HG03457 (cell line): ENCODE results near the gene ADK.
"Not testable (repeated sequence)": the region's sequence is repeated elsewhere in the genome, so short reads cannot be mapped to it uniquely, and the experiment has no call there.

ENCODE experiments used
- ATAC-seq: cut with Tn5 transposase; IDR thresholded peaks from one replicate; pipeline ENCODE4 v1.9.1; 2021; ENCODE audit warnings: moderate number of reproducible peaks; ENCODE audit not compliant: unreplicated experiment

ADK gene

GRCh38 chr10:74292871-74293427 is 141.9 kb downstream of the ADK start:
- no peak for ATAC-seq

- no peak for ATAC-seq
Observed at GRCh38 chr10:74293686-74294371, 142.8 kb downstream of the ADK start.

DNA sequence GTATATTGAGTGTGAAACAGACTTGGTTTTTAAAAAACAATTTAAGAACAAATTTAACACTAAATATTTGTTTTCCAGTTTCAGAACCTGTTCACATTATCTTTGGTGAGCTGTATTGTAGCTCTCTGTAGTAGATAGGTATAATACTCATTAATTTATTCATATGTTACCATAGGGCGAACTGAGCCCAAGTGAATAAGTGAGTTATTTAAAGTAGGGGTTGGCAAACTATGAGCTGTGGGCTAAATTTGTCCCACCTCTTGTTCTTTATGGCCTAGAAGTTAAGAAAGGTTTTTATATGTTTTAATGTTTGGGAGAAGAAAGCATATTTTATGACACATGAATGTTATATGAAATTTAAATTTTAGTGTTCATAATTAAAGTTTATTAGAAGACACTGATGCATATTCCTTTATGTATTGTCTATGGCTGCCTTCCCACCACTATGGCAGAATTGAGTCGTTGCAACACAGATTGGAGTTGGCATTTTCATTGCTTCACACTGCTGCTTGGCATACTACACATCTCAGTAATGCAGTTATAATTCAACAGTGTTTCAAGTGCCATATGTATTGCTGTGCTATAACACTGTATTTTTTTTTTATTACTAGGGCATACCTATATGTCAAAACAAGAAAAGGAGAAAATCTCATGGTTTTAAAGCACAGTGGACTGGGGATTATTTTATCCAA is 146.5 kb downstream of the ADK start:
- ATAC-seq, result no peak

DNA sequence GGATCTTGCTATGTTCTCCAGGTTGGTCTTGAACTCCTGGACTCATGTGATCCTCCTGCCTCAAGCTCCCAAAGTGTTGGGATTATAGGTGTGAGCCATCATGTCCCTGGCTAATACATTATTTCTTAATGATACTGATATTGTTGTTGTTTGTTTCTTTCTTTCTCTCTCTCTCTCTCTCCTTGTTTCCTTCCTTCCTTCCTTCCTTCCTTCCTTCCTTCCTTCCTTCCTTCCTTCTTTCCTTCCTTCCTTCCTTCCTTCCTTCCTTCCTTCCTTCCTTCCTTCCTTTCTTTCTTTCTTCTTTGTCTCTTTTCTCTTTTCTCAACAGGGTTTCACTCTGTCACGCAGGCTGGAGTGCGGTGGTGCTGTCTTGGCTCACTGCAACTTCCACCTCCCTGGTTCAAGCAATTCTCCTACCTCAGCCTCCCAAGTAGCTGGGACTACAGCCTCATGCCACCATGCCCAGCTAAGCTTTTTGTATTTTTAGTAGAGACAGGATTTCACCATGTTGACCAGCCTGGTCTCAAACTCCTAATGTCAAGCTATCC is 149.1 kb downstream of the ADK start:
- ATAC-seq, result not testable (repeated sequence)

DNA sequence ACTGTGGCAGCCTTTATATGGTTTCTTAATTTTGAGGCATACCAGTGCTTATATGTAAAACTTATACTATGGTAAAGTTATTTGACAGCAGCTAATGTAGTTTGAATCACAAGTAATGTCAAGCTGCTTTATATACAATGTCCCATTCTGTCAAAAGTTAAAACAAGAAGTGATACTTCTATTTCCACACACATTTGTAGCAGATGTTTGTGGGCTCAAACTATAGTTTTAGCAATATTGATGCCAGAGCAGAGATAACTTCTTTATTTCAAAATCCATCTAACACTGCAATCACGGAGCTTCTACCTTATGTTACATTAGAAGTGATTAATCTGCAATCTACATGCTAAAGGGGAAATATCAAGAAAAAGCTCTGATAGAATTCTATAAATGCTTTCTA is 149.6 kb downstream of the ADK start:
- ATAC-seq, result no peak

DNA sequence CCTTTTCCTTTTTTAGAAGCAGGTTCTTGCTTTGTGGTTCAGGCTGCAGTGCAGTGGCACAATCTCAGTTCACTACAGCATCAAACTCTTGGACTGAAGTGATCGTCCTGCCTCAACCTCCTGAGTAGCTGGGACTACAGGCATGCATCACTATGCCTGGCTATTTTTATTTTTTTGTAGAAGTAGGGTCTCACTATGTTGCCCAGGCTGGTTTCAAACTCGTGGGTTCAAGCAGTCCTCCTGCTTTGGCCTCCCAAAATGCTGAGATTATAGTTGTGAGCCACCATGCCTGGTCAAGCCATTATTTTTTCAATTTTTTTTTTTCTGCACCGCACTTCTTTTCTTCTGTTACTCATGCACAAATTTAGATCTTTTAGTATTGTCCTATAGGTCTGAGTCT is 154.7 kb downstream of the ADK start:
- ATAC-seq, result no peak

DNA sequence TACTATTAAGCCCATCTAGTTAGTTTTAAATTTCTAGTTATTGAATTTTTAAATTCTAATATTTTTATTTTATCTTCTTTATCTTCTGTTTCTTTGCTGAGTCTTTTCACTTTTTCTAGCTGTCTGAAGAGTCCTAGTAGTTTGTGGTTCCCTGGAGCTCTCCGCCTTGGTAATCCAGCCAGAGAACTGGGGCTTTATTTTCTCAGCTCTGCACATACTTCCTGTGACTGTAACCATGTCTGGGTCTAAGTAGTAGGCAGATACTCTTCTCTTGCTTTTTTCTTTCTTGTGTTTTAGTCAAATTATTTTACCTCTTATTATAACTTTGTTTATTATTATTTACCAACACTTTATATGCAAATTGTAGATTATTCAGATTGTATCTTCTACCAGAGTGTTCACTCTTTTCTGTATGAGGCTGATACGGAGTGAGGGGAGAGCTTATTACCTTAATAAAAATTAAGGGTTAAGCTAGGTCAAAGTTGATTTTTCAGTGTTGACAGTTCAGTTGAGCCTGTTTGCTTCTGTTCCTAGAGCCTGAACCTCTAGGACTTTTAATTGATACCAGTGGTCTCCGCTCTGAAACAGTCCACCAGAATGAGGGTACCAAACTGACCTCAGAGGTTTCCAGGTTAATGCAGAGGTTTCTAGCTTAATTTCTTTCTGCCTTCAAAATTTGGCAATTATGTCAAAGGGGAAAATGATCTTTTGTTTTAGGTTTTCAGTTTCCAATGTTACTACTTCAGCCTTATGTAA is 155.4 kb downstream of the ADK start:
- ATAC-seq, result no peak

DNA sequence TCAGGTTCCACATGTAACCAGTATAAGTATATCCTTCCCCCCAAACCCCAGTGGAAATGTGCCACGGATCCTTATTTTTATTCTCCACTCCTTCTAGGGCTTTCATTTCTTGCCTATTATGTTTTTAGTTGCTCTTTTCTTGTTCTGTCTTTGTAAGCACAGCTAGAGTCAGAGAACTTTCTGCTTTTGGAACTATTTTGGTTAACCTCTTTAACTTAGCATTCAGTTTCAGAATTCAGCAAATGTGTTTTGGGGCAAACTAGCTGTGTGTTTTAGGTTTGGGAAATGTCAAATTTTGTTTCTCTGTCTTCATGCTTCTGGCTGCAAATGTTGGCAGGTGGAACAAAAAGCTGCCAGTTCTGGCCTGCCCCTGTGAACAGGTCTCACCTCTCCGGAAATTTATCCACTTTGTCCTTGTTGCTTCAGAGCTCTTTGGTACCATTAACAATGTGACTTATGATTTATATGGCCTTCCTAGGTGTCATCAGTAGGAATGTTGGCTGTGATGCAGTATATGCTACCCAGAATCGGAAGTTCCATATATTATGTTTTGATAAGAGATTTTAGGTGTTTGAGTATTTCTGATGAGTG is 156.1 kb downstream of the ADK start:
- no peak for ATAC-seq

DNA sequence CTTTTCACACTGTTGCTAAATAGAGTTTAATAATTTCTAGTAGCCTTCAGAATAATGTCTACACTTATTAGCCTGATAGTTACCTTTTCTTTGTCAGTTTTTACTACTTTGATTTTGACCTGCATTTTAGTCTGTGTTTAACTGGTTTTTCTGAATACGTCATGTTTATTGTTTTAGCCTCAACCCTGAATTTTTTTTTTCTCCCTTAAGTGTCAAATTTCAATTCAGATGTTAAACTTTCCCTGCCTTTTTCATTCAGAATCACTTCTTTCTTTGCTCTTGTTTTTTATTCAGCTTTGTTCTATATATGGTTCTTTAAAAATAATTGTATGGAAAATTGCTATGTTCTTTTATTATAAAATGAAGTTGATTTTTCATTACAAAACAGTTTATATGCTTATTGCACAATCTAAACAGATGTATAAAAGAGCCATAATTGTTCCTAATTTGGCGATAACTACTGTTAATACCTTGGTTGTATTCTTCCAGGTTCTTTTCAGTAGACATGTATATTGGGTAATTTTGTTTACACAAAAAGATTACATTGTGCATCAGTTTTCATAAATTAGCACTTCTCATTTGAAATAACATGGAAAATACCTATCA is 159.7 kb downstream of the ADK start:
- no peak for ATAC-seq

DNA sequence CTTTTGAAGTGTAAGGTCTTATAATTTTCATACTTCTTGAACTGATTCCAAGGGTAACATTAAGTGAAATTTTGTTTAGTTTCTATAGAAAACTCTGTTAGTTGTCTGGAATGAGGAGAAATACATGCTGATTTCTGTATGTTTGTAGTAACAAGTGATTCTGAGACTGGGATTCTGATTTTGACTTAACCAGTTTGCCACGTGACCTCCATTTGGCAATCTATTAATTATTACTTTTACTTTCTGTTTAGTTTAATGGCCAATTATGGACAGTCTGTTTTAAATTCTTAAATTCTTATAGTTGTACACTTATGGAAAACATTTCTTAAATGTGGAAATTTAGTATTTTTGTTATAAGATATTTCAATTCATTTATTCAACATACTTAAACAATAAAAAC is 163.1 kb downstream of the ADK start:
- ATAC-seq, result no peak

DNA sequence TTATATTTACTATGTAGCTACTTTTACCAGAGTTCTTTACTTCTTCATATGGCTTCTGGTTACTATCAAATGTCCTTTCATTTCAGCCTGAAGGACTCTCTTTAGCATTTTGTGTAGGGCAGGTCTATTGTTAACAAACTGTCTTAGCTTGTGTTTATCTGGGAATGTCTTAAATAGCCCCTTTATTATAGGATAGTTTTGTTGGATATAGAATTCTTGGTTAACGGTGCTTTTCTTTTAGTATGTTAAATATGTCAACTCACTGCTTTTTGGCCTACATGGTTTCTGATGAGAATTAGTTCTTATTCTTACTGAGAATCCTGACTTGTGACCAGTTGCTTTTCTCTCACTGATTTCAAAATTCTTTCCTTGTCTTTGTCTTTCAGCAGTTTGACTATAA is 169.0 kb downstream of the ADK start:
- ATAC-seq, result no peak

GRCh38 chr10:74320717-74321116 is 169.7 kb downstream of the ADK start:
- ATAC-seq, result no peak

GRCh38 chr10:74322141-74322540 is 171.1 kb downstream of the ADK start:
- no peak for ATAC-seq

DNA sequence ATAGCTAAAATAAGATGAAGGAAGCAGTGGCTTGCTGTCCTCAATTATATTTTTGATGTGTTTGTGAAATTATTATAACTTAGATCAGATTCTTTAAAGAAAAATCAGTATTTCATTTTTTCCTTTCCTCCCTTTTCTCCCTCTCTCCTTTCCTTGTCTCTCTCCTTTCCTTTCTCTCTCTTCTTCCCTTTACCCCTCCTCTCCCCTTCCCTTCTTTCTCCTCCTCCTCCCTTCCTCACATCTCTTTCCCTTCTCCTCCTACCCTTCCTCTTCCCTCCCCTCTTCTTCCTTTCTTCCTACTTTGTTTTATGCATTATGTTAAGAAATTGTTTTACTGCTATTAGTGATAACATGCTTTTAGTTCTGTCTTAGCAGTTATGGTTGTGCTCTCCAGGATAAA is 171.5 kb downstream of the ADK start:
- ATAC-seq, result no peak

DNA sequence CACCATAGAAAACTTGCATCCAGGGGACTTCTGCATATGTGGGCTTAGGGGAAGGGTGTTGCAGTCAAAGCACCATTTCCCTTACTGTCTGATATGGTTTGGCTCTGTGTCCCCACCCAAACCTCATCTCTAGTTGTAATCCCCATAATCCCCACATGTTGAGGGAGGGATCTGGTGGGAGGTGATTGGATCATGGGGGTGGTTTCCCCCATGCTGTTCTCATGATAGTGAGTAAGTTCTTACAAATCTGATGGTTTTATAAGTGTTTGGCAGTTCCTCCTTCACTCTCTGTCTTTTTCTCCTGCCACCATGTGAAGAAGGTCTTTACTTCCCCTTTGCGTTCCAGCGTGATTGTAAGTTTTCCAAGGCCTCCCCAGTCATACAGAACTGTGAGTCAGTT is 177.4 kb downstream of the ADK start:
- ATAC-seq, result no peak

DNA sequence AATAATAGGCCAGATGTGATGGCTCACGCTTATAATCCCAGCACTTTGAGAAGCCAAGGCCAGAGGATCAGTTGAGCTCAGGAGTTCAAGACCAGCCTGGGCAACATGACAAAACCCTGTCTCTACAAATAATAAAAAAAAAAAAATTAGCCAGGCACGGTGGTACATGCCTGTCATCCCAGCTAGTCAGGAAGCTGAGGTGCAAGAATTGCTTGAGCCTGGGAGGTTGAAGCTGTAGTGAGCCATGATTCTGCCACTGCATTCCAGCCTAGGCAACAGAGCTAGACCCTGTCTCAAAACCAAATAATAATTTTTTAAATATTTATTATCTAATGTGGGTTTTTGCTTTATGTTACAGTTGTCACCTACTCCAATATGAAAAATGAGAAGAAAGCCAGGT is 178.9 kb downstream of the ADK start:
- ATAC-seq, result no peak

GRCh38 chr10:74330646-74331045 is 179.6 kb downstream of the ADK start:
- no peak for ATAC-seq

DNA sequence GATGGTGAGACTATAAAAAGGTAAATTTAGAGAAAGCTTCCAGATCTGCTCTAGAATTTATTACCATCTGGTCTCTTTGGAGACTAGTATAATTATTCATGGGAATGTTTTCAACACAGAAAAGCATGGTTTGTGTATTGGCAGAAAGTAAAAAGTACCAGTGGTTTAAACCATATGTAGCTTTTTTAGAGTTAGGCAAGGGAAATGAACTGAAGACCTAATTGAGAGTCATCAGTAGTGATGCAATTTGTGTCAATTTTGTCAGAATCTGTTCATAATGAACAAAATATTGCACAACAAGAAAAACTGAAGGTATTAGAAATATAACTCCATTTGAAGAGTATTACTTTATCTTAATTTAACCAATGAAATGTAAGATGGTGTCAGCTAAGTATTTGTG is 181.4 kb downstream of the ADK start:
- ATAC-seq, result no peak

DNA sequence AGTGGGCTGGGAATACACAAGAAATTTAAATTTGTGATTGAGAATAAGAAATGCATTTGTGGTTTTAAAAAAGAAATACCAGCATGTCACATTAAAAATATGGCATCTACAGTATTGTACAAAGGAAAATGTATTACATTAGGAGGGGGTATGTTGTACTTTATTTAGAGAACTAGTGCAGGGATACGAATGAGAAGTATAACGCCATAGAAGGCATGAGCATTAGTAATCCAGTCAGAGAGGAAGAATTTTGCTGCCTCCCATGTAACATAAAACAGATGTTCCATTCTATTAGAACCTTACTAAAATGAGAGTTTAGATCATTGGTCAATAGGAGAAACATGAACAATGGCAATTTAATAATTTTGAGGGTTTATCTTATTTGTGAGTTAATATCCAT is 182.2 kb downstream of the ADK start:
- ATAC-seq, result no peak

GRCh38 chr10:74334221-74334620 is 183.2 kb downstream of the ADK start:
- ATAC-seq, result no peak

DNA sequence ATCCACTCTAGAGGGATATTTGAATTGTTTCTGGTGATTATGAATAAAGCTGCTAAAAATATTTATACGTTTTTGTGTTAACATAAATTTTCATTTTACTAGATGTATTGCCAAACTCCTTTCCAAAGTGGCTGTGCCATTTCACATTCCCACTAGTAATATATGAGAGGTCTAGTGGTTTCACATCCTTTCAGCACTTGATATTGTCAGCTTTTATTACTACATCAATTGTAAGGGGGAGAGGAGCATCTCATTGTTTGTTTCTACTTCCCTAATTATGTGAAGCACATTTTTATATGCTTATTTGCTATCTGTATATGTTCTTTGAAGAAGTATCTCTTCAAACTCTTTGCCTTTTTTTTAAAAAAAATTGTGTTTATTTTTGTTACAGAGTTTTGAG is 184.5 kb downstream of the ADK start:
- no peak for ATAC-seq
